ENCODE measurements around the gene SH2D4B.

SH2D4B gene

GRCh38 chr10:80598084-80598798, 60.5 kb downstream of the SH2D4B start:
- DNase-seq: no peak

GRCh38 chr10:80598951-80599350, 61.2 kb downstream of the SH2D4B start:
- DNase-seq: no peak

DNA sequence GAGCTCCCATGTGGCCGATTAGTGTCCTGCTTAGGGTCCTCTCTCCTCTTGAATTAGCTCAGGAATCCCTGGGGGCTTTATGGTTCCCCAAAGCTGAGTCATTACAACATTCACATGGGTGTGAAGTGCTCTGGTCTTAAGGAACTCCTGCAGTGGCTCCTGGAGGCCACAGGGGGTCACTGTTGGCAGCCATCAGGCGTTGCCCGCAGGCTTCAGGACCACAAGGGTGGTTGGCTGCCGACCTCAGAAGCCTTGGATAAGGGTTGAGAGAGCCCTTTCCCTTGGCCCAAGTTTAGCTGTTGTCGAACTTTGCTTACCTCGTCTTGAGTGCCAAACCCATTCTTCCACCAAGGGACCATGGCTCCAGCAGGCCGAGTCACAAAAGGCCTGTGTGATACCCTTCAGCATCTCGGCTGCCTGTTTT, 61.7 kb downstream of the SH2D4B start:
- no peak for DNase-seq

- DNase-seq: no peak
These were observed 62.6 kb downstream of the SH2D4B start for GRCh38 chr10:80600256-80600655.

GRCh38 chr10:80602881-80603280, 65.2 kb downstream of the SH2D4B start:
- no peak for DNase-seq

GRCh38 chr10:80603516-80603915, 65.8 kb downstream of the SH2D4B start:
- no peak for DNase-seq

- no peak for DNase-seq
These were observed 71.0 kb downstream of the SH2D4B start for GRCh38 chr10:80608706-80609105.

- no peak for DNase-seq
These were observed 71.6 kb downstream of the SH2D4B start for GRCh38 chr10:80609331-80609730.

GRCh38 chr10:80611481-80612185, 73.9 kb downstream of the SH2D4B start:
- DNase-seq: no peak

- no peak for DNase-seq
These were observed 74.6 kb downstream of the SH2D4B start for GRCh38 chr10:80612261-80612660.

DNA sequence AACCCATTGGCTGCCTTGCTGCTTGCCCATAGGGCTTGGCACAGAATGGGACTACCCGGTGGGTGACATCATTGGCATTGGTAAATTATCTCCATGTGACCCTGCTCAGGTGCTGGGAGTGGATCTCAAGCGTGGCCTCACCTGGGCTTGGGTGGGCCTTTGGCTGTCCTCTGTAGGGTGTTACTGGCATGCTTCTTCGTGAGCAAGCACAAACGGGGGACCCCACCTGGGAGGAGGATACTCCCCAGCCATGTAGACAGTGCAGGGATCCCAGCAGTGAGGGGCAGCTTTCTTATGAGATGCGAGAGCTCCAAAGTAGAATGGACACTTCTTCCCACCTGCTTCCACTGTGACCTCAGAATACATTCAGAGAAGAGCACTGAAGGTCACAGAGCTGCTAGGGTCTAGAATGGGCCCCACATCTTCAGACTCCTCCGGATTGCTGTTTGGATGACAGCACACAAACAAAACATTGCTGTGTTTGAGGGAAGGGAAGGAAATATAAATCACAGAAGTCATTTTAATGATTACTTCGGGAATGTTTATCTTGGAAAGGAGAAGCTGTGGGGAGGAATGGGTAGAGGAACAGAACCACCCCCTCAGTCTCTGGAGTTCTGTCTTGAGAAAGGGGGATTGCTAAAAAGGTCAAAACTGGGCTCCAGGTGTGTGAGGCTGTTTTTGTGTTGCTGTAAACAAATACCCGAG, 75.9 kb downstream of the SH2D4B start:
- DNase-seq: no peak

DNA sequence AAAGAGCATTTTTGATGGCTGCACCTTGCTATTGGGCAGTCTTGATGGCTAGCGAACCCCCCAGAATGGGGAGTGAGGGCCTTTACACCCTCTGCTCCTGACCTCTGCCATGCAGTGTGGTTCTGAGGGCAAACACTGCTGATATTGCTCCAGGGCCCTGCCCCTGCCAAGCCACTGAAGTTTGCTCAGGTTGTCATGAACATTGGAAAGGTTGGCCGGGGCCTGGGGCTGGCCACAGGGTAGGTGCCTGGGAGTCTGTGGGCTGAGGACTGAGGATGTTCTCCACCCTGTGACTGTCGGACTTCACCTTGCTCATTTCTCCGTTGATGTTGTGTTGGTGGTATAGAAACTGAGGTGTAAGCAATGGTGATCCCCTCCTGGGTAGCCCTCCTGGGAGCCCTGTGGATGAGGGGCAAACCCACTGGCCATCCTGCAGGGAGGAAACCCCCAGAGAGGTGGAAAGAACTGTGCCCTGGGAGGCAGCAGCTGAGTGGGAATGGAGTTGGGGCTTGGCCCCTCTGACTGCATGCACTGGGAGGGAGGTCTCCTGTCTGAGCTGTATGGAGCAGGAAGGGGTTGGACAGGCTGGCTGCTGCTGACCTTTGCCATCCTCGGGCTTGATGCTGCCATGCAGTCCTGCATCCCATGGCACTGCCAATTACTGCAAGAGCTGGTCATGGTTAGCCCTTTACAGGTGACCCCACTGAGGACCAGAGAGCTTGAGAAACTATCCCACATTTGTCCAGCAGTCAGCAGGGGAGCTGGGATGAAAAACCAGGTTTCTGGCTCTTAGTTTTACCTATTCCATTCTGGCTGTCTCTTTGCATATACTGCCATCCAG, 77.1 kb downstream of the SH2D4B start:
- DNase-seq: no peak

GRCh38 chr10:80617807-80618206, 80.1 kb downstream of the SH2D4B start:
- no peak for DNase-seq

DNA sequence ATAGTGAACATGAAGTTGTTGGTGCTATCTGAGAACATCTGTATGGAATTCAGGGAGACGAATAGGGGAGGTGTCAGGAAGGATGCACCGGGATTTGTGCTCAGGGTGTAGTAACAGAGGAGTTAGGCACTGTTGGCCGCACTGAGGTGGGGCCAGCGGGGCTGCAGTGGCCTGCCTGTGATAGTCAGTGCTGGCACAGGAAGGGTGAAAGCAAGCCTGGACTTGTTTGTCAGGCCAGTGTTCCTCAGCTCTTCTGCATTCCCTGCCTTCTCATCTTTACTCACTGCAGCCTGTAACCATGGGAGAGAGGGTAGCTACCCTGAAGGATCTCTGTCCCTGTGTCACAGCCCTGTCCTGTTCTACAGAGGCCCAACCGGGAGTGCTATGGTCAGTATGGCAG, 81.3 kb downstream of the SH2D4B start:
- DNase-seq: no peak

DNA sequence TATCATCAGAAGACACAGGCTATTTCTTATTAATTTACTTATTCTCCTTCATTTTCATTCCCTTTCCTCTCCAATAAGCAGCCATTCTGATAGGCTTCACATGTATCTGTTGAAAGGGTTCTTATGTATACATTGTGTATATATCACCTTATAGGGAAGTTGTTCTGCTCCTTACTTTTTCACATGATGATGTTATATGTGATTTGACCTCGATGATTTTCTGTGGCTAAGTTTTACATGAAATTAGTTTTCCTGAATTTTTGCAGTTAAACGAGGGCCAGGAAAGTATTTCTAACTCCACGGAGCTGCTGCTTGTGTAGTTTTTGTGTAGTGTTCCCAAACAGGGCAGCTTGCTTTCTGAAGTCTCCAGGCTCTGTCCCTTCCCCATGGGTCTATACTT, 84.5 kb downstream of the SH2D4B start:
- DNase-seq: no peak

- no peak for DNase-seq
These were observed 92.6 kb downstream of the SH2D4B start for GRCh38 chr10:80630324-80630723.

DNA sequence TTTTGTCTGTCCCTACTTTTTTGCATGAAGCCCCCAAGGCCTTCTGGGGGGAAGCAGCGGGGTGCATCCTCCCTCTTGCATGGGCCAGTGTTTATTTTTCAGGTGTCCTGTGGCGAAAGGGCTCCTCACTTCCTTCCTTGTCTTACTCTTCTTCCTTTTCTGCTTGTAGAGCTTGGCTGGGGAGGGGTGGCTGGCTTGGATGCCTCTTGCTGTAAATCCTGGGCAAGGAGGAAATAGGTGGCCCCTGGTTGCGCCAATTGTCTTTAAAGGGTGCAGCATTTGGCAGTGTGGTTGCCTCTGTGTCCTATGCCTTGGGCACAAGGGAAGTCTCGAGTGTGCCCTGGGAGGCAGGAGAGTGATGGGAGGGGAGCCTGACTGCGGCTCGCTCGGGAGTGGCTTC, 95.0 kb downstream of the SH2D4B start:
- no peak for DNase-seq

GRCh38 chr10:80633383-80633860, 95.7 kb downstream of the SH2D4B start:
- no peak for DNase-seq

- DNase-seq: no peak
These were observed 96.2 kb downstream of the SH2D4B start for GRCh38 chr10:80633910-80634309.

- DNase-seq: no peak
These were observed 105.0 kb downstream of the SH2D4B start for GRCh38 chr10:80642661-80643060.

DNA sequence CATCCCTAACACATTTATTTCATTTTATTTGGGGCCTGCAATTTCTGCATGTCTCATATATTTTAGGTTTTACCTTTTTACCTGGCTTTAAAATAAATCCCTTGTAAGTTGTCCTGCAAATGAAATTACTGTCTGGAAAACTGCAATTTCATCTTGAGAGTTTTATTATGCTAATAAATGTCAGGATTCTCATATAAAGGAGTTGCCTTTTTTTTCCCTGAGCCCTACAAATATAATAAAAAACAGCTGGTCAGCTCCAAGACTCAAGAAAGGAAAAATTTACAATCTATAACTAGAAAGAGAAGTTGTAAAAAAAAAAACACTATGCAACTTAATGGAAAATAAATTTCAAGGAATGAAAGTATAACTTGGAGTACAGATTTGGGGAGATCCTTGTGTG, 108.7 kb downstream of the SH2D4B start:
- no peak for DNase-seq

DNA sequence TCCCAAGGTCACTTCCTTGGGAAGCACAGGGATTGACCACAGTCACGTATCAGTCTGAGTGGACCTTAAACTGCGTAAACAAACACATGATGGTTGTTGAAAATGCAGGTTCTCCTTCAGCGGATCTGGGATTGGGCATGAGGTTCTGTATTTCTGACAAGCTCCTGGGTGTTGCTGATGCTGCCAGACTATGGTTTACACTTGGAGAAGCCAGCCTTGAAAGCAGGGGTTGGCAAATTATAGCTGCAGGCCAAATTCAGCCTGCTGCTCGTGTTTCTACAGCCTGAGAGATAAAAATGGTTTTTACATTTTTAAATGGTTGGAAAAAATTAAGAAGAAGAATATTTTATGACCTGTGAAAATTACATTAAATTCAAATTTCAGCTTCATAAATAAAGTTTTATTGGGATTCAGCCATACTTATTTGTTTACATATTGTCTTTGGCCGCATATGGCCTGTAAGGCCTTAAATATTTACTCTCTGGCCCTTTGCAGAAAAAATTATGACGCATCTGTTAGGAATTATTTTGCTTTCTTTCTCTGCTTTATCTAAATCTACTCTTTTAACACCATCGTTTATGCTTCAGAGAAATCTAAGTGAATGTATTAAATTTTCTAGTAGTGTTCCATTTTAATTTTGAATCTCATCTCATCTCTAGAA, 109.6 kb downstream of the SH2D4B start:
- DNase-seq: no peak
